Measurements from ENCODE around the gene CHD3.
"Not testable (repeated sequence)": the region's sequence is repeated elsewhere in the genome, so short reads cannot be mapped to it uniquely, and the experiment has no call there.

The CHD3 gene

DNA sequence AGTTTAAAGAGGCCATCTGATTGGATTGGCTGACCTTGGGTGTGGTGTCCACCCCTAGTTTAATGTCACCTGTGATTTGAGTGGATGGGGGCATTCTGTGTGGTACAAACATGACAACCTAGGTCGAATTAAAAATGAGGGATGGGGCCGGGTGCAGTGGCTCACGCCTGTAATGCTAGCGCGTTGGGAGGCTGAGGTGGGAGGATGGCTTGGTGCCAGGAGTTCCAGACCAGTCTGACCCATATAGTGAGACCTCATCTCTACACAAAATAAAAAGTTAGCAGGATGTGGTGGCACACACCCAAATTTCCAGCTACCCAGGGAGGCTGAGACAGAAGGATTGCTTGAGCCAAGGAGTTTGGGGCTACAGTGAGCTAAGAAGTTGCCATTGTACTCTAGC is 57.9 kb downstream of the CHD3 start:
- H3K9ac ChIP-seq = no peak overlapping the region
- H3K79me2 ChIP-seq (ENCODE audit: insufficient read depth, low read depth) = no peaks in the 10 kb centered on the region
- TF ChIP-seq, protein P1, sequence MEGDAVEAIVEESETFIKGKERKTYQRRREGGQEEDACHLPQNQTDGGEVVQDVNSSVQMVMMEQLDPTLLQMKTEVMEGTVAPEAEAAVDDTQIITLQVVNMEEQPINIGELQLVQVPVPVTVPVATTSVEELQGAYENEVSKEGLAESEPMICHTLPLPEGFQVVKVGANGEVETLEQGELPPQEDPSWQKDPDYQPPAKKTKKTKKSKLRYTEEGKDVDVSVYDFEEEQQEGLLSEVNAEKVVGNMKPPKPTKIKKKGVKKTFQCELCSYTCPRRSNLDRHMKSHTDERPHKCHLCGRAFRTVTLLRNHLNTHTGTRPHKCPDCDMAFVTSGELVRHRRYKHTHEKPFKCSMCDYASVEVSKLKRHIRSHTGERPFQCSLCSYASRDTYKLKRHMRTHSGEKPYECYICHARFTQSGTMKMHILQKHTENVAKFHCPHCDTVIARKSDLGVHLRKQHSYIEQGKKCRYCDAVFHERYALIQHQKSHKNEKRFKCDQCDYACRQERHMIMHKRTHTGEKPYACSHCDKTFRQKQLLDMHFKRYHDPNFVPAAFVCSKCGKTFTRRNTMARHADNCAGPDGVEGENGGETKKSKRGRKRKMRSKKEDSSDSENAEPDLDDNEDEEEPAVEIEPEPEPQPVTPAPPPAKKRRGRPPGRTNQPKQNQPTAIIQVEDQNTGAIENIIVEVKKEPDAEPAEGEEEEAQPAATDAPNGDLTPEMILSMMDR (conservative IDR thresholded peaks at IDR 0.05; ENCODE audit: low read depth, low read length) = no peak
- H3K4me2 ChIP-seq = no peak overlapping the region
- no peaks in the 10 kb centered on the region for H4K20me1 ChIP-seq (ENCODE audit: insufficient read depth)
- H3K27me3 ChIP-seq (ENCODE audit: insufficient read depth, low read depth) = no peaks in the 10 kb centered on the region
- peaks cover 3% of the 10 kb centered on the region for H3K4me1 ChIP-seq (ENCODE audit: low read depth, poor library complexity, severe bottlenecking)
- no peak overlapping the region for H3K4me3 ChIP-seq (IDR thresholded peaks at IDR 0.05; ENCODE audit: insufficient read depth, low read depth, low read length)
- H3K27ac ChIP-seq = no peak overlapping the region
- no peak overlapping the region for H2AFZ ChIP-seq (ENCODE audit: low read depth)
- H3K36me3 ChIP-seq (ENCODE audit: insufficient read depth) = no peaks in the 10 kb centered on the region

DNA sequence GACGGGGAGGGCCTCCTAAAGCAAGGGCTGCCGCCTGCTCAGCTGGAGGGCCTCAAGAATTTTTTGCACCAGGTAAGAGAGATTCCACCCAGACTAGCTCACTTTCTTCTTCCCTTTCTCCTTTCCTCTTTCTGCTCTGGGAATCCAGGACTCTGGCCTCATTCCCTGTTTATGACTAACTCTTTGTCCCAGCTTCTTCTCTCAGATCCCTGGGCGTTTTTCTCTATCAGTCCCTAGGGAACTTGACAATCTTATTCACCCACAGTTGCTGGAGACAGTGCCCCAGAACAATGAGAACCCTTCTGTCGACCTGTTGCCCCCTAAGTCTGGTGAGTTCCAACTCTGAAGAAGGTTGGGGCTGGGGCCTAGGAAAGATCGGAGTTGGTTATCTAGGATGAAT is 59.1 kb downstream of the CHD3 start:
- Histone ChIP-seq H3K27me3 (ENCODE audit: insufficient read depth, low read depth) (no peaks in the 10 kb centered on the region), H3K9ac (no peak overlapping the region), H4K20me1 (ENCODE audit: insufficient read depth) (no peaks in the 10 kb centered on the region), H2AFZ (ENCODE audit: low read depth) (no peak overlapping the region), H3K4me3 (IDR thresholded peaks at IDR 0.05; ENCODE audit: insufficient read depth, low read depth, low read length) (no peak overlapping the region), H3K36me3 (ENCODE audit: insufficient read depth) (no peaks in the 10 kb centered on the region), H3K4me1 (ENCODE audit: low read depth, poor library complexity, severe bottlenecking) (peaks cover 4% of the 10 kb centered on the region), H3K27ac (no peak overlapping the region), H3K4me2 (no peak overlapping the region), H3K79me2 (ENCODE audit: insufficient read depth, low read depth) (no peaks in the 10 kb centered on the region)
- TF ChIP-seq, protein P1 (conservative IDR thresholded peaks at IDR 0.05; ENCODE audit: low read depth, low read length) = no peak

DNA sequence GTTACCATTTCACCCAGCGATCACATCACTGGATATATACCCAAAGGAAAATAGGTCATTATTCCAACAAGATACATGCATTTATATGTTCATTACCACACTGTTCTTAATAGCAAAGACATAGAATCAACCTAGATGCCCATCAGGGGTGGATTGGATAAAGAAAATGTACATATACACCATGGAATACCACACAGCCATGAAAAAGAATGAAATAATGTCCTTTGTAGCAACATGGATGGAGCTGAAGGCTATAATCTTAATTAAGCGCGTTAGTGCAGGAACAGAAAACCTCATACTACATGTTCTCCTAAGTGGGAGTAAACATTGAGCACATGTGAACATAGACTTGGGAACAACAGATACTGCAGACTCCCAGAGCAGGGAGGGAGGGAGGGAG is 62.0 kb downstream of the CHD3 start:
- no peaks in the 10 kb centered on the region for H3K79me2 ChIP-seq (ENCODE audit: insufficient read depth, low read depth)
- TF ChIP-seq, protein P1 (conservative IDR thresholded peaks at IDR 0.05; ENCODE audit: low read depth, low read length) = no peak
- no peak overlapping the region for H3K27ac ChIP-seq

DNA sequence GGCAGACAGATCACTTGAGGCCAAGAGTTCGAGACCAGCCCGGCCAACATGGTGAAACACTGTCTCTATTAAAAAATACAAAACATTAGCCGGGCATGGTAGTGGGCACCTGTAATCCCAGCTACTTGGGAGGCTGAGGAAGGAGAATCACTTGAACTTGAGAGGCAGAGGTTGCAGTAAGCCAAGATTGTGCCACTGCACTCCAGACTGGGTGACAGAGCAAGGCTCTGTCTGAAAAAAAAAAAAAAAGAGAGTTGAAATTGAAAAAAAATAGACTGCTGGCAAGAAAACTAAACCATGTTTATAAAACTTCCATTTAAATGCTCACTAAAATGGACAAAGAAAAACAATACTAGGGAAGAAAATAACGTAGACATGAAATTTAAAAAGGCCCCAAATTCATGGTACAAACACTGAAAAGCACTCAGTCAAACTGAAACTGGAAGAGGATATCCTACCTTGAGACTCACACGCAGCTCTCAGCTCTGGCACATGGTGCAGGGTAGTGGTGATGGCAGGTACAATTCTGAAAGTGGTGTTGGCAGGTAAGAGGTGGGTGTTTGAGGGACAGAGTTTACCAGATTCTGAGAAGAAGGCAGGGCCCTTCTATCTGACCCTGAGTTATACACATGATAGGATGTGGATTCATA is 62.7 kb downstream of the CHD3 start:
- Histone ChIP-seq H3K4me3 (IDR thresholded peaks at IDR 0.05; ENCODE audit: insufficient read depth, low read depth, low read length) (no peak overlapping the region), H2AFZ (ENCODE audit: low read depth) (no peak overlapping the region), H3K4me1 (ENCODE audit: low read depth, poor library complexity, severe bottlenecking) (peaks cover 4% of the 10 kb centered on the region), H3K79me2 (ENCODE audit: insufficient read depth, low read depth) (no peaks in the 10 kb centered on the region), H3K4me2 (no peak overlapping the region), H3K9ac (no peak overlapping the region), H3K36me3 (ENCODE audit: insufficient read depth) (no peaks in the 10 kb centered on the region), H3K27me3 (ENCODE audit: insufficient read depth, low read depth) (no peaks in the 10 kb centered on the region), H3K27ac (no peak overlapping the region), H4K20me1 (ENCODE audit: insufficient read depth) (no peaks in the 10 kb centered on the region)
- TF ChIP-seq, protein P1 (conservative IDR thresholded peaks at IDR 0.05; ENCODE audit: low read depth, low read length) = no peak

More for the DNA sequence above, 62.0 kb downstream of the CHD3 start:
- Histone ChIP-seq H3K9ac (no peak overlapping the region), H3K36me3 (ENCODE audit: insufficient read depth) (no peaks in the 10 kb centered on the region), H3K4me3 (IDR thresholded peaks at IDR 0.05; ENCODE audit: insufficient read depth, low read depth, low read length) (no peak overlapping the region), H3K27me3 (ENCODE audit: insufficient read depth, low read depth) (no peaks in the 10 kb centered on the region), H3K4me2 (no peak overlapping the region), H3K4me1 (ENCODE audit: low read depth, poor library complexity, severe bottlenecking) (peaks cover 4% of the 10 kb centered on the region), H2AFZ (ENCODE audit: low read depth) (no peak overlapping the region), H4K20me1 (ENCODE audit: insufficient read depth) (no peaks in the 10 kb centered on the region)

DNA sequence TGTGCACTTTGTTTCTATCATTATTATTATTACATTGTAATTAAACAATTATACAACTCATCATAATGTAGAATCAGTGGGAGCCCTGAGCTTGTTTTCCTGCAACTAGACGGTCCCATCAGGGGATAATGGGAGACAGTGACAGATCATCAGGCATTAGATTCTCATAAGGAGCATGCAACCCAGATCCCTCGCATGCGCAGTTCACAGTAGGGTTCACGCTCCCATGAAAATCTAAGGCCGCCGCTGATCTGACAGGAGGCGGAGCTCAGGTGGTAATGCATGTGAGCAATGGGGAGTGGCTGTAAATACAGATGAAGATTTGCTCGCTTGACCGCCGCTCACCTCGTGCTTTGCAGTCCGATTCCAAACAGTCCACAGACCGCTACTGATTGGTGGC is 64.7 kb downstream of the CHD3 start:
- H3K4me1 ChIP-seq (ENCODE audit: low read depth, poor library complexity, severe bottlenecking); H3K36me3 ChIP-seq (ENCODE audit: insufficient read depth); H4K20me1 ChIP-seq (ENCODE audit: insufficient read depth); H3K27me3 ChIP-seq (ENCODE audit: insufficient read depth, low read depth); H3K9ac ChIP-seq; H3K4me2 ChIP-seq; H2AFZ ChIP-seq (ENCODE audit: low read depth); H3K79me2 ChIP-seq (ENCODE audit: insufficient read depth, low read depth); H3K4me3 ChIP-seq (IDR thresholded peaks at IDR 0.05; ENCODE audit: insufficient read depth, low read depth, low read length); H3K27ac ChIP-seq: not testable (repeated sequence)
